Activated CD8-positive, alpha-beta T cell treated with anti-CD3 and anti-CD28 coated beads for 36 hours (primary cell): ENCODE measurements around the gene KCNC1. TPM values are rescaled to one million over a fixed set of nuclear protein-coding genes. Genes with fewer than 3 reads are reported as not detected.

Source experiments
- ATAC-seq: fragments of 200-7000 bp; cut with Tn5 transposase; one replicate; pipeline ENCODE4 v1.10.0; 2021; ENCODE audit warnings: mild to moderate bottlenecking, moderate library complexity
- CTCF ChIA-PET: fragments of 350-600 bp; sonication (Branson Sonifier 250); formaldehyde crosslinking; loops from one replicate; lab custom pipeline; 2021; ENCODE audit warnings: antibody characterized with exemption; lab: Charles Lee
- POLR2A ChIA-PET: fragments of 350-600 bp; sonication (Branson Sonifier 250); formaldehyde crosslinking; loops from one replicate; lab custom pipeline; 2021; ENCODE audit warnings: antibody characterized with exemption; lab: Charles Lee
- DNase-seq: peaks from one replicate; pipeline ENCODE4 v3.0.0-alpha.2; 2020
- H3K27ac Mint-ChIP-seq: one replicate; pipeline ENCODE4 v1.8.0; 2021; ENCODE audit warnings: mild to moderate bottlenecking, mixed read lengths
- H3K27me3 Mint-ChIP-seq: one replicate; pipeline ENCODE4 v1.8.0; 2021; ENCODE audit warnings: mixed read lengths
- H3K36me3 Mint-ChIP-seq: one replicate; pipeline ENCODE4 v1.8.0; 2021; ENCODE audit warnings: low read depth, mixed read lengths
- H3K4me1 Mint-ChIP-seq: one replicate; pipeline ENCODE4 v1.8.0; 2021; ENCODE audit warnings: low read depth, mixed read lengths
- H3K4me3 Mint-ChIP-seq: one replicate; pipeline ENCODE4 v1.8.0; 2021; ENCODE audit warnings: mild to moderate bottlenecking, moderate library complexity, mixed read lengths
- H3K9me3 Mint-ChIP-seq: one replicate; pipeline ENCODE4 v1.8.0; 2021; ENCODE audit warnings: mixed read lengths
- CTCF ChIP-seq: fragments of 200-600 bp; IDR thresholded peaks from one replicate; pipeline ENCODE4 v1.8.0; 2022; ENCODE audit warnings: antibody characterized with exemption, mild to moderate bottlenecking
- intact Hi-C: fragments of 100-400 bp; cut with micrococcal nuclease; formaldehyde crosslinking; loops from one replicate; pipeline ENCODE4 v1.10.0; 2022
- total RNA-seq, 2 experiments: library from RNA; stranded (reverse); gene quantifications; one replicate each; pipeline ENCODE4 v1.2.3, GENCODE V29; 2021

Gene KCNC1
- total RNA-seq, 2 experiments from 2014 or later, result not detected

GRCh38 chr11:17782603-17783337 is 48.2 kb downstream of the KCNC1 start:
- DNase-seq, result no peak
- H3K36me3 Mint-ChIP-seq, result no peaks in the 10 kb centered on the region
- intact Hi-C loops, result no loop called here
- ChIA-PET POLR2A (interaction anchor here (0.6 kb wide), 1 partner anchor 31 kb away, joined by 3 read pairs; no protein-coding TSS in a partner anchor), CTCF (no interaction called here)
- no peak for ATAC-seq
- H3K9me3 Mint-ChIP-seq, result no peaks in the 10 kb centered on the region
- TF ChIP-seq CTCF, result no peak
- H3K27me3 Mint-ChIP-seq, result no peaks in the 10 kb centered on the region
- H3K4me1 Mint-ChIP-seq, result no peaks in the 10 kb centered on the region
- H3K4me3 Mint-ChIP-seq, result no peak overlapping the region
- no peak overlapping the region for H3K27ac Mint-ChIP-seq

GRCh38 chr11:17783878-17784277 is 49.3 kb downstream of the KCNC1 start:
- DNase-seq (no peak), ATAC-seq (no peak)
- H3K9me3 Mint-ChIP-seq, result no peaks in the 10 kb centered on the region
- CTCF ChIA-PET, result interaction anchor here (1.6 kb wide), 1 partner anchor 185 kb away, joined by 3 read pairs; no protein-coding TSS in a partner anchor
- POLR2A ChIA-PET, result no interaction called here
- no peak overlapping the region for H3K4me3 Mint-ChIP-seq
- no peaks in the 10 kb centered on the region for H3K4me1 Mint-ChIP-seq
- no peak overlapping the region for H3K27ac Mint-ChIP-seq
- no peak for TF ChIP-seq CTCF
- no peaks in the 10 kb centered on the region for H3K27me3 Mint-ChIP-seq
- H3K36me3 Mint-ChIP-seq, result peaks cover 4% of the 10 kb centered on the region
- intact Hi-C loops, result no loop called here

DNA sequence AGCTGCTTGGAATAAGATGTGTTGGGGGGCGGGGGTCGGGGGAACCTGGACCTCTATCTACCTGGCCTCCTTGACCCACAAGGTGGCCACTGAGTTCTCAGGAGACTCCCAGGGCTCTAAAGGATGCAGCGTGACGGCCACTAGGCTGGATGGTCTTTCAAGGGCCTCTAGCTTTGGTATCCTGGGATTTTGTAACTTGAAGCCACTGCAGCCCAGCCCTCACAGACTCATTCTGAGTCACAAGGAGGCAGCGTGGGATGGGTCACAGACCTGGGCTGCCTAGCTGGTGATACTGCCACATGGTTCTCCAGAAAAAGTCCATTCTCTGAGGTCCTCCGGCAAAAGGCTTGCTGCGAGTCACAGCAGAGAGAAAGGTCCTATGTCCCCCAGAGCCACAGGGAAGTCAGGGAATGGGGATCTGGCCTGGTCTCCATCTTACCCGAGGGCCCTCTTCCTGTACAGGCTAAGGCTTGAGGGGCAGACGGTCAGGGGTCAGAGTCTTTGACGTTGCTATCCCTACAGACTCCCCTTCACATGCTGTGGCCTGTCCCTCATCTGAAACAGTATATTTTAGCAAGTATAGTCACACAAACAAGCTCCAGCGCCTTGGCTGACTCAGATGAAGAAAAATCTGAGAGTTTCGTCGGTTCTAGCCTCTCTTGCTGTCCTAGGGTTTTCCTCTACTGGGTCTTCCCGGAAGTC is 52.4 kb downstream of the KCNC1 start:
- Mint-ChIP-seq H3K4me1 (no peaks in the 10 kb centered on the region), H3K27ac (no peak overlapping the region), H3K9me3 (no peaks in the 10 kb centered on the region), H3K27me3 (no peaks in the 10 kb centered on the region), H3K36me3 (peaks cover 4% of the 10 kb centered on the region), H3K4me3 (no peak overlapping the region)
- ChIA-PET POLR2A (interaction anchor here (1.2 kb wide), 1 partner anchor 11 kb away, joined by 3 read pairs; no protein-coding TSS in a partner anchor), CTCF (no interaction called here)
- intact Hi-C loops, result no loop called here
- ATAC-seq, result no peak
- no peak for DNase-seq
- TF ChIP-seq CTCF, result no peak

- no peak overlapping the region for H3K27ac Mint-ChIP-seq
- no peaks in the 10 kb centered on the region for H3K4me1 Mint-ChIP-seq
- no peaks in the 10 kb centered on the region for H3K9me3 Mint-ChIP-seq
- ATAC-seq (no peak), DNase-seq (no peak)
- POLR2A ChIA-PET, result no interaction called here
- CTCF ChIA-PET, result no interaction called here
- no peak overlapping the region for H3K4me3 Mint-ChIP-seq
- intact Hi-C loops, result no loop called here
- H3K27me3 Mint-ChIP-seq, result no peaks in the 10 kb centered on the region
- peaks cover 4% of the 10 kb centered on the region for H3K36me3 Mint-ChIP-seq
- TF ChIP-seq CTCF, result no peak
Measured at GRCh38 chr11:17788084-17788483, 53.5 kb downstream of the KCNC1 start.

DNA sequence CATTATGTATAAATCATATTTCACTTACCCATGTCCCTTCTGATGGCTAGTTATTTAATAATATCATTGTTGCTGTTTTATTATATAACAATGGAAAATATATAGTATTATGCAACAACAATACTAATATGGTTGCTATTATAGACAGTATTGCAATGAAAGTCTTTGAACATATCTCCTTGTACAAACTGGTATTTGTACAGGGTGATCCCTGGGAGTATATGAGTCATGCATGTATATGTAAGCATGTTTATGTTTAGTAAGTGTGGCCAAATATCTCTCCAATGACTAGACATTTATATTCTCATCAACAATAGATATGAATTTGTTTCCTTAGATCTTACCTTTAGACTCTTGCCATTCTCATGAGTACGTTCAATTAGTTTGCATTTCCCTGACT is 55.9 kb downstream of the KCNC1 start:
- intact Hi-C loops, result no loop called here
- ATAC-seq, result no peak
- H3K27ac Mint-ChIP-seq, result no peak overlapping the region

More for the DNA sequence above, 55.9 kb downstream of the KCNC1 start:
- CTCF ChIA-PET, result no interaction called here
- Mint-ChIP-seq H3K27me3 (no peaks in the 10 kb centered on the region), H3K36me3 (peaks cover 4% of the 10 kb centered on the region), H3K4me1 (no peaks in the 10 kb centered on the region), H3K9me3 (no peaks in the 10 kb centered on the region), H3K4me3 (no peak overlapping the region)
- no peak for TF ChIP-seq CTCF
- POLR2A ChIA-PET, result no interaction called here
- no peak for DNase-seq
